Measurements from ENCODE around the gene DUSP16. TPM values are rescaled to one million over a fixed set of nuclear protein-coding genes. Genes with fewer than 3 reads are reported as not detected.

The DUSP16 gene
- total and polyA plus RNA-seq, 2 of the 8 experiments (the other 6 are each of a cell fraction or from before 2014, with no cell fraction given) = 31.6 to 55.9 TPM

- CTCF ChIA-PET (ENCODE audit: partially characterized antibody) = interaction anchor here (1.3 kb wide), 1 partner anchor 21 kb away, joined by 3 read pairs; no protein-coding TSS in a partner anchor
- Histone ChIP-seq H2BK20ac (ENCODE audit: low read length) (no peak overlapping the region), H3K27ac (ENCODE audit: low read depth, low read length) (no peak overlapping the region), H3K23ac (ENCODE audit: insufficient read length) (no peak overlapping the region), H3K14ac (ENCODE audit: insufficient read length) (no peak overlapping the region), H3K4ac (replicated peaks; ENCODE audit: insufficient read length, low read depth, low read length) (no peak overlapping the region), H3K4me3 (ENCODE audit: extremely low read depth in 1 of 4, insufficient read depth in 2 of 4, low read depth in 3 of 4, low read length in 4 of 4) (no peak overlapping the region), H3K79me1 (ENCODE audit: low read depth, low read length) (no peaks in the 10 kb centered on the region), H3K27me3 (replicated peaks in 1 of 4; ENCODE audit: control insufficient read depth in 3 of 4, extremely low read depth in 1 of 4, insufficient read depth in 3 of 4, low read length in 3 of 4) (no peaks in the 10 kb centered on the region), H3K9ac (replicated peaks in 1 of 4; ENCODE audit: extremely low read depth in 1 of 4, low read depth in 3 of 4, low read length in 3 of 4) (no peak overlapping the region), H3K36me3 (ENCODE audit: control insufficient read depth in 2 of 4, insufficient read depth in 4 of 4, low read length in 3 of 4) (peaks cover 0 to 9% (median 2%) of the 10 kb centered on the region in 4 experiments; a peak in 2 of 8 replicates), H4K5ac (ENCODE audit: insufficient read length, low read depth, low read length) (no peak overlapping the region), H3K23me2 (ENCODE audit: low read depth, low read length) (no peaks in the 10 kb centered on the region), H3K18ac (ENCODE audit: extremely low read depth, low read length) (no peak overlapping the region), H4K20me1 (replicated peaks in 1 of 2; ENCODE audit: control insufficient read depth in 1 of 2, insufficient read depth in 2 of 2, low read length in 2 of 2) (peaks cover 0 to 2% of the 10 kb centered on the region in 2 experiments), H3K56ac (replicated peaks; ENCODE audit: insufficient read length, low read depth, low read length) (no peak overlapping the region), H2BK120ac (replicated peaks; ENCODE audit: low read depth, low read length) (no peak overlapping the region), H3K9me3 (ENCODE audit: insufficient read depth in 2 of 2, low read depth in 1 of 2, low read length in 1 of 2) (no peaks in the 10 kb centered on the region), H2BK12ac (ENCODE audit: low read depth, low read length) (no peak overlapping the region; the same call in 1 of the 2 replicates), H4K91ac (replicated peaks; ENCODE audit: insufficient read length, low read length) (no peak overlapping the region), H3K4me1 (replicated peaks in 1 of 4; ENCODE audit: control insufficient read depth in 3 of 4, insufficient read depth in 4 of 4, low read length in 3 of 4) (no peaks in the 10 kb centered on the region), H2BK5ac (ENCODE audit: low read depth, low read length) (no peak overlapping the region), H2AFZ (ENCODE audit: low read length) (no peak overlapping the region), H2AK5ac (ENCODE audit: low read depth, low read length) (no peak overlapping the region), H3K79me2 (ENCODE audit: control insufficient read depth in 1 of 2, insufficient read depth in 2 of 2, low read length in 2 of 2) (no peaks in the 10 kb centered on the region), H3K4me2 (ENCODE audit: insufficient read depth in 1 of 2, low read depth in 2 of 2, low read length in 2 of 2) (no peak overlapping the region), H2BK15ac (ENCODE audit: low read length) (no peak overlapping the region), H4K8ac (ENCODE audit: extremely low read depth, insufficient read depth, low read length) (no peak overlapping the region)
- DNase-seq (ENCODE audit: low read depth in 1 of 2, low spot score in 2 of 2) = no peak
- POLR2A ChIA-PET (ENCODE audit: partially characterized antibody) = interaction anchor here (0.8 to 1.0 kb wide), 2 partner anchors 9 to 69 kb away, joined by 3 to 4 read pairs; no protein-coding TSS in a partner anchor
- TF ChIP-seq BACH1 (IDR thresholded peaks at IDR 0.05; ENCODE audit: low read length) = no peak
- TF ChIP-seq RNF2 (IDR thresholded peaks at IDR 0.05; ENCODE audit: borderline replicate concordance, low read depth, low read length, missing control alignments, poor library complexity, severe bottlenecking) = no peak
- no peak for TF ChIP-seq NRF1 (IDR thresholded peaks at IDR 0.05; ENCODE audit: low read depth, low read length)
- FAIRE-seq = no peak
- 95% methylated on average over 4 of the region's 4 CpGs; no CpG with 5 or more reads in 1 of the 2 experiments for WGBS, 2 experiments (ENCODE audit: extremely low coverage in 1 of 2, insufficient coverage in 1 of 2, insufficient read length in 1 of 2, insufficient replicate concordance in 2 of 2, low coverage in 1 of 2, low lambda C conversion rate in 2 of 2, missing lambda C conversion rate in 1 of 2)
Observed at GRCh38 chr12:12433203-12433731, 129.4 kb downstream of the DUSP16 start.
